H1 (cell line): ENCODE data around the gene ZFAND5. TPM values are rescaled to one million over a fixed set of nuclear protein-coding genes. Genes with fewer than 3 reads are reported as not detected.

Experiments used
- CTCF ChIA-PET: fragments of 300-600 bp; sonication (Branson Sonifier 250); formaldehyde crosslinking; loops from one replicate; lab custom pipeline; 2021; ENCODE audit not compliant: partially characterized antibody; lab: Charles Lee
- POLR2A ChIA-PET: fragments of 300-600 bp; sonication (Branson Sonifier 250); formaldehyde crosslinking; loops from one replicate; lab custom pipeline; 2021; ENCODE audit warnings: inconsistent platforms; ENCODE audit not compliant: partially characterized antibody; lab: Charles Lee
- DNase-seq, 2 experiments: peaks; one replicate each; pipeline versions ENCODE4 v3.0.0 to v3.0.0-alpha.2; 2010 to 2022; ENCODE audit warnings: low spot score in 2 of 2, low read depth in 1 of 2, mixed read lengths in 1 of 2
- FAIRE-seq: peaks from 2 replicates; lab custom pipeline; 2011; peaks lifted over from hg19 to GRCh38; lab: Jason Lieb, UNC
- H2AFZ ChIP-seq: 2 replicates; pipeline ENCODE4 v1.8.1; 2012; ENCODE audit warnings: low read length, inconsistent platforms
- H2AK5ac ChIP-seq: 2 replicates; pipeline ENCODE4 v1.6.1; 2013; ENCODE audit warnings: low read depth, low read length
- H2BK120ac ChIP-seq: replicated peaks from 2 replicates; pipeline ENCODE3; 2013; ENCODE audit warnings: low read depth, low read length, inconsistent platforms
- H2BK12ac ChIP-seq: 2 replicates; pipeline ENCODE4 v1.6.1; 2013; ENCODE audit warnings: low read depth, low read length
- H2BK15ac ChIP-seq: 2 replicates; pipeline ENCODE4 v1.6.1; 2013; ENCODE audit warnings: low read length
- H2BK20ac ChIP-seq: 2 replicates; pipeline ENCODE4 v1.6.1; 2013; ENCODE audit warnings: low read length
- H2BK5ac ChIP-seq: 2 replicates; pipeline ENCODE4 v1.6.1; 2013; ENCODE audit warnings: low read depth, low read length
- H3K14ac ChIP-seq: 2 replicates; pipeline ENCODE4 v1.6.1; 2013; ENCODE audit warnings: inconsistent platforms; ENCODE audit not compliant: insufficient read length
- H3K18ac ChIP-seq: 2 replicates; pipeline ENCODE4 v1.6.1; 2013; ENCODE audit warnings: low read length; ENCODE audit errors: extremely low read depth
- H3K23ac ChIP-seq: 2 replicates; pipeline ENCODE4 v1.6.1; 2013; ENCODE audit warnings: inconsistent platforms; ENCODE audit not compliant: insufficient read length
- H3K23me2 ChIP-seq: 2 replicates; pipeline ENCODE4 v1.6.1; 2013; ENCODE audit warnings: low read depth, low read length
- H3K27ac ChIP-seq: 2 replicates; pipeline ENCODE4 v1.6.1; 2011; ENCODE audit warnings: low read depth, low read length, inconsistent platforms
- H3K27me3 ChIP-seq, 4 experiments: replicated peaks in 1 of 4; 1 replicate in 1 of 4; 2 replicates in 3 of 4; pipeline versions ENCODE4 v1.6.1 to v1.8.1; 2011 to 2013; ENCODE audit warnings: low read length in 3 of 4, mild to moderate bottlenecking in 3 of 4, inconsistent platforms in 2 of 4, mixed read lengths in 2 of 4, moderate library complexity in 1 of 4; ENCODE audit not compliant: control insufficient read depth in 3 of 4, insufficient read depth in 3 of 4; ENCODE audit errors: extremely low read depth in 1 of 4
- H3K36me3 ChIP-seq, 4 experiments: 2 replicates each; pipeline versions ENCODE4 v1.6.1 to v1.8.1; 2011 to 2013; ENCODE audit warnings: mild to moderate bottlenecking in 4 of 4, low read length in 3 of 4, moderate library complexity in 2 of 4, control low read depth in 1 of 4, inconsistent platforms in 1 of 4; ENCODE audit not compliant: insufficient read depth in 4 of 4, control insufficient read depth in 2 of 4
- H3K4ac ChIP-seq: replicated peaks from 2 replicates; pipeline ENCODE3; 2013; ENCODE audit warnings: low read length, low read depth, mixed read lengths, inconsistent platforms; ENCODE audit not compliant: insufficient read length
- H3K4me1 ChIP-seq, 4 experiments: replicated peaks in 1 of 4; 1 replicate in 1 of 4; 2 replicates in 3 of 4; pipeline versions ENCODE4 v1.6.1 to v1.8.1; 2011 to 2013; ENCODE audit warnings: low read length in 3 of 4, inconsistent platforms in 2 of 4, mixed read lengths in 1 of 4; ENCODE audit not compliant: insufficient read depth in 4 of 4, control insufficient read depth in 3 of 4
- H3K4me2 ChIP-seq, 2 experiments: 2 replicates each; pipeline versions ENCODE4 v1.6.1 to v1.8.1; 2011 to 2013; ENCODE audit warnings: low read depth in 2 of 2, low read length in 2 of 2, control low read depth in 1 of 2, inconsistent platforms in 1 of 2, mild to moderate bottlenecking in 1 of 2; ENCODE audit not compliant: insufficient read depth in 1 of 2
- H3K4me3 ChIP-seq, 4 experiments: fragments of 200-600, 300-600 bp in 1 of 4; sonication (generic), shearing (Covaris generic), sonication (Bioruptor Twin) in 1 of 4; 2 replicates each; pipeline versions ENCODE4 v1.5.1 to v1.8.1; 2011 to 2016; ENCODE audit warnings: low read length in 4 of 4, low read depth in 3 of 4, control low read depth in 2 of 4, inconsistent platforms in 2 of 4, mild to moderate bottlenecking in 2 of 4, mixed read lengths in 1 of 4, moderate library complexity in 1 of 4; ENCODE audit not compliant: insufficient read depth in 2 of 4; ENCODE audit errors: extremely low read depth in 1 of 4
- H3K56ac ChIP-seq: replicated peaks from 2 replicates; pipeline ENCODE3; 2013; ENCODE audit warnings: low read depth, mild to moderate bottlenecking, mixed read lengths, low read length, inconsistent platforms; ENCODE audit not compliant: insufficient read length
- H3K79me1 ChIP-seq: 2 replicates; pipeline ENCODE4 v1.6.1; 2013; ENCODE audit warnings: low read depth, low read length, control low read depth
- H3K79me2 ChIP-seq, 2 experiments: 2 replicates each; pipeline versions ENCODE4 v1.6.1 to v1.8.1; 2012 to 2013; ENCODE audit warnings: low read length in 2 of 2, mild to moderate bottlenecking in 2 of 2, inconsistent platforms in 1 of 2; ENCODE audit not compliant: insufficient read depth in 2 of 2, control insufficient read depth in 1 of 2
- H3K9ac ChIP-seq, 4 experiments: replicated peaks in 1 of 4; 1 replicate in 1 of 4; 2 replicates in 3 of 4; pipeline versions ENCODE4 v1.6.1 to v1.8.1; 2011 to 2013; ENCODE audit warnings: low read depth in 3 of 4, low read length in 3 of 4, control low read depth in 2 of 4, mild to moderate bottlenecking in 2 of 4, moderate library complexity in 2 of 4, inconsistent platforms in 1 of 4; ENCODE audit errors: extremely low read depth in 1 of 4
- H3K9me3 ChIP-seq, 2 experiments: 2 replicates each; pipeline versions ENCODE4 v1.6.1 to v1.8.1; 2012 to 2013; ENCODE audit warnings: mild to moderate bottlenecking in 2 of 2, moderate library complexity in 2 of 2, control low read depth in 1 of 2, inconsistent platforms in 1 of 2, low read depth in 1 of 2, low read length in 1 of 2, mixed read lengths in 1 of 2; ENCODE audit not compliant: insufficient read depth in 2 of 2
- H4K20me1 ChIP-seq, 2 experiments: replicated peaks in 1 of 2; 2 replicates each; pipeline versions ENCODE3 to v1.8.1; 2011 to 2013; ENCODE audit warnings: inconsistent platforms in 2 of 2, low read length in 2 of 2, mild to moderate bottlenecking in 1 of 2; ENCODE audit not compliant: insufficient read depth in 2 of 2, control insufficient read depth in 1 of 2
- H4K5ac ChIP-seq: 2 replicates; pipeline ENCODE4 v1.6.1; 2013; ENCODE audit warnings: low read length, low read depth, mixed read lengths, inconsistent platforms; ENCODE audit not compliant: insufficient read length
- H4K8ac ChIP-seq: 2 replicates; pipeline ENCODE4 v1.8.0; 2013; ENCODE audit warnings: mild to moderate bottlenecking, moderate library complexity, low read length, inconsistent platforms; ENCODE audit not compliant: insufficient read depth; ENCODE audit errors: extremely low read depth
- H4K91ac ChIP-seq: replicated peaks from 2 replicates; pipeline ENCODE3; 2013; ENCODE audit warnings: low read length, mixed read lengths, inconsistent platforms; ENCODE audit not compliant: insufficient read length
- CBX5 ChIP-seq: fragments of 300-800, 300-1000 bp; sonication (generic); IDR thresholded peaks from 2 replicates; pipeline ENCODE4 v1.7.1; 2016; ENCODE audit warnings: antibody characterized with exemption, low read length, low read depth
- CHD1 ChIP-seq: IDR thresholded peaks from 2 replicates; pipeline ENCODE4 v1.6.1; 2012; ENCODE audit warnings: low read depth, low read length, improper control_type of control experiment
- EZH2 ChIP-seq: fragments of 200-600 bp; sonication (generic); IDR thresholded peaks from 2 replicates; pipeline ENCODE4 v1.7.1; 2012; ENCODE audit warnings: low read depth, mild to moderate bottlenecking, moderate library complexity, low read length, inconsistent platforms; ENCODE audit not compliant: severe bottlenecking
- JUND ChIP-seq: IDR thresholded peaks from 2 replicates; pipeline ENCODE4 v1.6.1; 2011; ENCODE audit warnings: mild to moderate bottlenecking, improper control_type of control experiment, low read length
- RAD21 ChIP-seq, 2 experiments: IDR thresholded peaks in 1 of 2; conservative IDR thresholded peaks in 1 of 2; 2 replicates each; pipeline ENCODE4 v1.6.1; 2011; ENCODE audit warnings: low read depth in 2 of 2, low read length in 2 of 2, improper control_type of control experiment in 1 of 2, inconsistent platforms in 1 of 2, mild to moderate bottlenecking in 1 of 2, moderate library complexity in 1 of 2
- RBBP5 ChIP-seq: IDR thresholded peaks from 2 replicates; pipeline ENCODE4 v1.7.1; 2012; ENCODE audit warnings: low read depth, mild to moderate bottlenecking, inconsistent platforms, low read length, moderate library complexity, borderline replicate concordance
- WGBS, 2 experiments: shearing (Covaris generic) in 1 of 2; methylation state at CpG; one replicate each; pipeline versions ENCODE4 v1.1.6 to v1.1.7; 2013 to 2015; ENCODE audit warnings: low lambda C conversion rate in 2 of 2, mixed read lengths in 2 of 2, inconsistent platforms in 1 of 2, low coverage in 1 of 2, missing lambda C conversion rate in 1 of 2; ENCODE audit not compliant: insufficient replicate concordance in 2 of 2, insufficient coverage in 1 of 2, insufficient read length in 1 of 2; ENCODE audit errors: extremely low coverage in 1 of 2, missing lambda C conversion rate in 1 of 2; 5-methylcytosine and 5-hydroxymethylcytosine counted together
- polyA plus RNA-seq, 7 experiments: library from polyadenylated mRNA; depleted of rRNA in 3 of 7; stranded (reverse) in 5 of 7; unstranded in 2 of 7; fragments of >200 nt in 5 of 7; fragments of 200-250 nt in 2 of 7; gene quantifications; 1 replicate in 5 of 7; 2 replicates in 1 of 7; 4 replicates in 1 of 7; pipeline versions ENCODE4 v1.2.1 to v1.2.3, GENCODE V29; 2011 to 2013; ENCODE audit warnings: missing spikeins in 2 of 7, mixed read lengths in 2 of 7
- total RNA-seq: library from RNA; stranded (reverse); fragmentation: NEBNext Ultra II Directional; extraction: Animal tissue kit (Norgen Biotek cat#: 25700); gene quantifications from 2 replicates; pipeline ENCODE4 v1.2.1, GENCODE V29; 2021

The ZFAND5 gene
- total and polyA plus RNA-seq, 2 of the 8 experiments (the other 6 are each of a cell fraction or from before 2014, with no cell fraction given) = 76.7 to 225 TPM

DNA sequence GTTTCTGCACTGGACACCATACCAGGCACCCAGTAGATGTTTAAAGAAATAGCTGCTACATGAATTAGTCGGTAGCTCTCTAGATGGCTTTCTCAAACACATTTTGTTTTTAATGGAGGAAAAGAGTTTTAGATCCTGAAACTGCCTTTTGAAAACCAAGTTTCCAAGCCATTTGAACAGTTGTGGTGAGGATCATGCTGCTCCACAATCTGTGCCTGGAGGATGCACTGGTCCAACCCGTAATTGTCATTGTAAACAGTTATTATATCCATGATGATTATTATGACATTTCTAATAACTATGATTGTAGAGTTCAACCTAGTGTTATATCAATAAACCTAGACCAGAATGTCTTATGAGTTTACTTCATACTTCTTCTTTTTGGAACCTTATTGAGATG lies 35.9 kb upstream of the ZFAND5 start:
- 90% methylated on average over 2 of the region's 2 CpGs; no CpG with 5 or more reads in 1 of the 2 experiments for WGBS, 2 experiments
- Histone ChIP-seq H2BK5ac (no peak overlapping the region), H4K20me1 (no peaks in the 10 kb centered on the region), H3K23me2 (no peaks in the 10 kb centered on the region), H4K8ac (no peak overlapping the region), H3K79me2 (no peaks in the 10 kb centered on the region), H3K4ac (no peak overlapping the region), H3K4me1 (no peaks in the 10 kb centered on the region), H2AFZ (no peak overlapping the region), H3K79me1 (no peaks in the 10 kb centered on the region), H3K4me3 (no peak overlapping the region), H3K18ac (no peak overlapping the region), H2BK15ac (no peak overlapping the region), H3K9ac (no peak overlapping the region), H3K27ac (no peak overlapping the region), H3K9me3 (no peaks in the 10 kb centered on the region), H4K91ac (no peak overlapping the region), H3K14ac (no peak overlapping the region), H3K36me3 (no peaks in the 10 kb centered on the region), H3K23ac (no peak overlapping the region), H2BK120ac (no peak overlapping the region), H3K4me2 (no peak overlapping the region), H4K5ac (no peak overlapping the region), H2BK20ac (no peak overlapping the region), H2AK5ac (no peak overlapping the region), H3K27me3 (no peaks in the 10 kb centered on the region), H3K56ac (no peak overlapping the region), H2BK12ac (no peak overlapping the region)
- ChIA-PET POLR2A (interaction anchor here (1.6 kb wide), 1 partner anchor 36 kb away, joined by 5 read pairs; the partner anchor contains the start of gene ZFAND5), CTCF (interaction anchor here (1.7 kb wide), 1 partner anchor 119 kb away, joined by 4 read pairs; no protein-coding TSS in a partner anchor)
- DNase-seq (no peak), FAIRE-seq (no peak)
- TF ChIP-seq EZH2 (no peak), JUND (no peak), CBX5 (no peak), CHD1 (no peak), RAD21 (IDR thresholded peaks at IDR 0.05 in 1 of 2, conservative IDR thresholded peaks at IDR 0.05 in 1 of 2; ENCODE audit: low read depth in 2 of 2, low read length in 2 of 2) (no peak), RBBP5 (no peak)
